Hepatocyte (in vitro differentiated cells): Measurements from ENCODE around the gene DAB2IP. TPM values are rescaled to one million over a fixed set of nuclear protein-coding genes. Genes with fewer than 3 reads are reported as not detected.

Experiments used
- DNase-seq: peaks from one replicate; pipeline ENCODE4 v3.0.0-alpha.2; 2016; ENCODE audit warnings: low spot score
- H2AFZ ChIP-seq: fragments of 200-600 bp; sonication (generic); 2 replicates; pipeline ENCODE4 v1.6.0; 2016; ENCODE audit warnings: antibody characterized with exemption, mild to moderate bottlenecking
- H3K27ac ChIP-seq: fragments of 200-600 bp; sonication (generic); 2 replicates; pipeline ENCODE4 v1.5.1; 2016; ENCODE audit warnings: mild to moderate bottlenecking
- H3K27me3 ChIP-seq: fragments of 200-600 bp; sonication (generic); 2 replicates; pipeline ENCODE4 v1.6.1; 2016
- H3K36me3 ChIP-seq: fragments of 200-600 bp; sonication (generic); replicated peaks from 2 replicates; pipeline ENCODE4 v1.5.1; 2016; ENCODE audit warnings: low read depth; ENCODE audit not compliant: insufficient read depth
- H3K4me1 ChIP-seq: fragments of 200-600 bp; sonication (generic); 2 replicates; pipeline ENCODE4 v1.5.1; 2016; ENCODE audit warnings: mild to moderate bottlenecking, moderate library complexity; ENCODE audit not compliant: insufficient read depth
- H3K4me2 ChIP-seq: fragments of 200-600 bp; sonication (generic); 2 replicates; pipeline ENCODE4 v1.6.0; 2016
- H3K4me3 ChIP-seq: fragments of 200-600 bp; sonication (generic); 2 replicates; pipeline ENCODE4 v1.5.1; 2016; ENCODE audit warnings: mild to moderate bottlenecking
- H3K79me2 ChIP-seq: fragments of 200-600 bp; sonication (generic); 2 replicates; pipeline ENCODE4 v1.6.0; 2017; ENCODE audit warnings: mild to moderate bottlenecking
- H3K9me2 ChIP-seq: fragments of 200-600 bp; sonication (generic); replicated peaks from 2 replicates; pipeline ENCODE4 v1.6.0; 2017; ENCODE audit warnings: mild to moderate bottlenecking; ENCODE audit not compliant: insufficient read depth
- H3K9me3 ChIP-seq: fragments of 200-600 bp; sonication (generic); 2 replicates; pipeline ENCODE4 v1.5.1; 2016; ENCODE audit warnings: low read depth, mild to moderate bottlenecking
- H4K20me1 ChIP-seq: fragments of 200-600 bp; sonication (generic); 2 replicates; pipeline ENCODE4 v1.6.0; 2016; ENCODE audit warnings: mild to moderate bottlenecking; ENCODE audit not compliant: insufficient read depth, poor library complexity, severe bottlenecking
- EZH2 ChIP-seq: fragments of 200-600 bp; sonication (generic); IDR thresholded peaks from 2 replicates; pipeline ENCODE4 v1.6.1; 2016; ENCODE audit warnings: antibody characterized with exemption, mild to moderate bottlenecking, borderline replicate concordance
- EZH2phosphoT487 ChIP-seq: fragments of 200-600 bp; sonication (generic); IDR thresholded peaks from one replicate; pipeline ENCODE4 v1.6.1; 2018; ENCODE audit warnings: antibody characterized with exemption, mild to moderate bottlenecking, low read depth, moderate library complexity; ENCODE audit not compliant: unreplicated experiment, severe bottlenecking
- WGBS: methylation state at CpG from one replicate; pipeline ENCODE4 v1.1.6; 2016; ENCODE audit warnings: low lambda C conversion rate; ENCODE audit errors: missing lambda C conversion rate; 5-methylcytosine and 5-hydroxymethylcytosine counted together
- polyA plus RNA-seq: library from polyadenylated mRNA; unstranded; fragments of >200 nt; fragmentation: Nextera tagmentation; extraction: Ambion mirVana; gene quantifications from 2 replicates; pipeline ENCODE4 v1.2.1, GENCODE V29; 2016
- total RNA-seq: library from RNA; depleted of rRNA; stranded (reverse); fragments of >200 nt; gene quantifications from 2 replicates; pipeline ENCODE4 v1.2.3, GENCODE V29; 2014
- TF ChIP-seq, protein P1 (sequence below): fragments of 200-600 bp; sonication (generic); IDR thresholded peaks from 2 replicates; pipeline ENCODE4 v1.5.1; 2016; ENCODE audit warnings: antibody characterized with exemption, mild to moderate bottlenecking; ENCODE audit not compliant: poor library complexity

Gene DAB2IP
- total and polyA plus RNA-seq, 2 experiments from 2014 or later: 11.6 to 31.0 TPM

DNA sequence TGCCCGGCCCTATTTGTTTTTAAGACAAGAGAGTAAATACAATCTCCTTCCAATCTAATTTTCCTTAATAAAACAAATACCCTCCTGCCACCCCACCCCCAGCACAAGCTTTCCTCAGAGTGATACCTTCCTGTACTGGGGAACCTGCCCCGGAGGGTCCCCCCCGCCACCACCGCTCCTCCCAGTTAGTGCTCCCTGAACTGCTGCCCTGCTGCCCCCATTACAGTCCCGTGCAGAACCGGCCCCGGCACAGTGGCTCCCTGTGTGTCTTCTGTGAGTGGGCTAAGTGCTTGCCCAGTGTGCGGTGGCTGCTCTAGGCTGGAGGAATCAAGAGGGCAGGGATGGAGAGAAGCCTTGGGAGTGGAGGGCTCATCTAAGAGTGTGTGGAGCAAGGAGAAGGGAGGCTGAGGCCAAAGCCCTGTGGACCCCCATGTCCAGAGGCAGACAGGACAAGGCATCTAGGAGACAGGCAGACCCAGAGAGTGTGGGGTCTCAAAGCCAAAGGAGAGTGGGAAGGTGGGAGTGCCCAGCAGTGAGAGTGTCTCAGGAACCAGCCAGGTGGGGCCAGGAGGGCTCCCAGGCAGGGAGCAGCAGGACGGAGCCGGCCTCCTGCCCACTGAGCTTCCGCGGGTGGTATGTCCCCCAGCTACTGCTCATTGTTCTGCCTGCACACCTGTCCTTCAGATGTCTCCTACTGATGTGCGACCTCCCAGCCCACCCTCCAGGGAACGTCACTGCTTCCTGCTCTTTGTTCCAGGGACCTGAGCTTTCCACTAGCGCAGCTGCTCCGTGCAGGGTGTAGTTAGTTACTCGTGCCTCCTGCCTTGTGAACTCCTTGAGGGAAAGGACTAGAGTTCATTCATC is 129.0 kb downstream of the DAB2IP start:
- Histone ChIP-seq H3K4me3 (no peak overlapping the region), H3K9me2 (no peaks in the 10 kb centered on the region), H2AFZ (no peak overlapping the region), H4K20me1 (no peaks in the 10 kb centered on the region), H3K79me2 (no peaks in the 10 kb centered on the region), H3K4me2 (no peak overlapping the region), H3K27ac (no peak overlapping the region), H3K27me3 (no peaks in the 10 kb centered on the region), H3K9me3 (no peaks in the 10 kb centered on the region), H3K4me1 (no peaks in the 10 kb centered on the region), H3K36me3 (no peaks in the 10 kb centered on the region)
- TF ChIP-seq, protein P1, sequence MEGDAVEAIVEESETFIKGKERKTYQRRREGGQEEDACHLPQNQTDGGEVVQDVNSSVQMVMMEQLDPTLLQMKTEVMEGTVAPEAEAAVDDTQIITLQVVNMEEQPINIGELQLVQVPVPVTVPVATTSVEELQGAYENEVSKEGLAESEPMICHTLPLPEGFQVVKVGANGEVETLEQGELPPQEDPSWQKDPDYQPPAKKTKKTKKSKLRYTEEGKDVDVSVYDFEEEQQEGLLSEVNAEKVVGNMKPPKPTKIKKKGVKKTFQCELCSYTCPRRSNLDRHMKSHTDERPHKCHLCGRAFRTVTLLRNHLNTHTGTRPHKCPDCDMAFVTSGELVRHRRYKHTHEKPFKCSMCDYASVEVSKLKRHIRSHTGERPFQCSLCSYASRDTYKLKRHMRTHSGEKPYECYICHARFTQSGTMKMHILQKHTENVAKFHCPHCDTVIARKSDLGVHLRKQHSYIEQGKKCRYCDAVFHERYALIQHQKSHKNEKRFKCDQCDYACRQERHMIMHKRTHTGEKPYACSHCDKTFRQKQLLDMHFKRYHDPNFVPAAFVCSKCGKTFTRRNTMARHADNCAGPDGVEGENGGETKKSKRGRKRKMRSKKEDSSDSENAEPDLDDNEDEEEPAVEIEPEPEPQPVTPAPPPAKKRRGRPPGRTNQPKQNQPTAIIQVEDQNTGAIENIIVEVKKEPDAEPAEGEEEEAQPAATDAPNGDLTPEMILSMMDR: no peak
- no peak for TF ChIP-seq EZH2phosphoT487
- TF ChIP-seq EZH2: no peak
- no peak for DNase-seq
- WGBS: 97% methylated on average over 17 of the region's 17 CpGs

DNA sequence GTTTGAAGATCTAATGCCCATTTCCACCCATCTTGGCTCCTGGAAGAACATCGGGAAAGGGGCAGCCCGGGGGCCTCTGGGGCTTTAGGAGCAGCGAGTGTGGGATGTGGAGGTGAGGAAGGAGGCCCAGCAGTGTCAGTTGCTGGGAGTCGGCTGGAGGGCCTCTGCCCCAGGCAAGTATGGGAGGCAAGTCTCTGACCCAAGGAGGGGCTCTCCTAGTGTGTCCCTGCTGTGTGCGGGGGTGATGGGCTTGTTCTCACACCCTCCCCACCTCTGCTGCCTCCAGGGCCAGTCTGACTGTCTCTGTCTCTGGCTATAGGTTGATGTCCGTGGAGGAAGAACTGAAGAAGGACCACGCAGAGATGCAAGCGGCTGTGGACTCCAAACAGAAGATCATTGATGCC is 129.7 kb downstream of the DAB2IP start:
- Histone ChIP-seq H3K4me1 (no peaks in the 10 kb centered on the region), H3K9me2 (no peaks in the 10 kb centered on the region), H3K9me3 (no peaks in the 10 kb centered on the region), H3K4me2 (no peak overlapping the region), H3K27ac (no peak overlapping the region), H4K20me1 (no peaks in the 10 kb centered on the region), H3K79me2 (no peaks in the 10 kb centered on the region), H2AFZ (no peak overlapping the region), H3K36me3 (no peaks in the 10 kb centered on the region), H3K4me3 (no peak overlapping the region), H3K27me3 (no peaks in the 10 kb centered on the region)
- TF ChIP-seq EZH2phosphoT487 (no peak), EZH2 (no peak)
- TF ChIP-seq, protein P1: no peak
- 95% methylated on average over 8 of the region's 8 CpGs for WGBS
- no peak for DNase-seq

DNA sequence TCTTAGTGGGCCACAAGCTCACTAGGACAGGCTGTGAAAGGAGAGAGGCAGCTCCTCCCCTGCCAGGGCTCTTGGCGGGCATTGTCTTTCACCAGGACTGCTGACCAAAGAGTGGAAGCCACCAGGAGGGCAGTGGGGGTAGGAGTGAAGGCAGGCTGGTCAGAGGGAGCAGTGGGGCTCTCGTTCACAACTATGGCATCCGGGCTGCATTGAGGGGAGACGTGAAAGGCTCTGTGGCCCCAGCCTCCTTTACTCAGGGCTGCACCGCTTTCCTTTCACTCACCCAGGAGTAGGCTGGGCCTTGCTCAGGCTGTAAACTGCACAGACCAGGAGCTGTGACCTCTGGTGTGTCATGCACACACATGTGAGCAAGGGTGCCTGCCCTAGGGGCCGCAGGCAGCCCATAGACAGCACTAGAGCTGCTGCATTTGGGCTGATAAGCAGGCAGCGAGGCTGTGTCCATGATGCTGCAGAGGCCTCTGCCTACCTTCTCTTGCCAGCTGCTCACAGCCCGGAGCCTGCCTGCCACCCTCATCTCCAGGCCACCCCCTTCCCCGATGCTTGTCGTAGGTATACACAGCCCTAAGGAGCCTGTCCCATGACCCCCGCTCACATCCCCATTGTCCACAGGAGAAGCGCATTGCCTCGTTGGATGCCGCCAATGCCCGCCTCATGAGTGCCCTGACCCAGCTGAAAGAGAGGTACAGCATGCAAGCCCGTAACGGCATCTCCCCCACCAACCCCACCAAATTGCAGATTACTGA is 130.4 kb downstream of the DAB2IP start:
- Histone ChIP-seq H3K4me1 (no peaks in the 10 kb centered on the region), H4K20me1 (no peaks in the 10 kb centered on the region), H3K4me3 (no peak overlapping the region), H3K9me2 (no peaks in the 10 kb centered on the region), H3K9me3 (no peaks in the 10 kb centered on the region), H3K79me2 (no peaks in the 10 kb centered on the region), H3K27me3 (no peaks in the 10 kb centered on the region), H3K36me3 (no peaks in the 10 kb centered on the region), H3K4me2 (no peak overlapping the region), H2AFZ (no peak overlapping the region), H3K27ac (no peak overlapping the region)
- no peak for TF ChIP-seq EZH2
- TF ChIP-seq EZH2phosphoT487: no peak
- TF ChIP-seq, protein P1: no peak
- WGBS: 98% methylated on average over 17 of the region's 17 CpGs
- DNase-seq: peak; percentile 3
